GM19438 (cell line): ENCODE measurements around the gene SIRT1.
"Not testable (repeated sequence)": the region's sequence is repeated elsewhere in the genome, so short reads cannot be mapped to it uniquely, and the experiment has no call there.

ENCODE experiments used
- ATAC-seq: cut with Tn5 transposase; IDR thresholded peaks from one replicate; pipeline ENCODE4 v1.9.1; 2021; ENCODE audit warnings: low read depth; ENCODE audit not compliant: unreplicated experiment

SIRT1 gene

GRCh38 chr10:67943917-67944316 lies 59.5 kb downstream of the SIRT1 start:
- no peak for ATAC-seq

DNA sequence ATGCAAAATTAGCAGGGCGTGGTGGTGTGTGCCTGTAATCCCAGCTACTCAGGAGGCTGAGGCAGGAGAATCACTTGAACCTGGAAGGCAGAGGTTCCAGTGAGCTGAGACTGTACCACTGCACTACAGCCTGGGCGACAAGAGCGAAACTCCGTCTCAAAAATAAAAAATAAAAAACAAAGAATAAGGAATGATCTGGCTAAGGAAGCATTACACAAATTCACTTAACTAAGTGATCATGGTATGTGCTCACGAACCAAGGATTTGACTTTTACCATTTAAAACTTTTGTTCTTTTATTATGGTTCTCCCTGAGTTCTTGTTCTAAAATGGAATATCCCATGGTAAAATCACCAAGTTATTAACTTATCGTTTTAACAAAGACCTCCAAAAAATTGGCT lies 71.2 kb downstream of the SIRT1 start:
- no peak for ATAC-seq

- no peak for ATAC-seq
These were observed 75.5 kb downstream of the SIRT1 start for GRCh38 chr10:67959839-67960476.

DNA sequence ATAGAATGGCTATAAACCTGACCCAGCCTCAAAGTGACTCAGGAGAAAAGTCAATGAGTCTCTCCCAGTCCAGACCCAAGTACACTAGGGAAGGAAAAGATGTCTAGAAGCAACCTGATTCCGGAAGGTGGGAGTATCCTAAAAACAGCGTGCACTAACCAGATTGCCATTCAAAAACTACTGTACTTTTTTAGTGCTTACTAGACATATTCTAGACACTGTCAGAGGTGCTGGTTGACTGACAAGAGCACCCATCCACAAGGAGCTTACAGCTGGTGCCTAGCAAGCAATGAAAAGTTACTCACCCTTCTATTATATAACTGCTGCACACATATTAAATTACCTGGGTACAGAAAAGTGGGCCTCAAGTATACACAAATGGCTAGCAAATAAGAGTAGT lies 81.0 kb downstream of the SIRT1 start:
- no peak for ATAC-seq

DNA sequence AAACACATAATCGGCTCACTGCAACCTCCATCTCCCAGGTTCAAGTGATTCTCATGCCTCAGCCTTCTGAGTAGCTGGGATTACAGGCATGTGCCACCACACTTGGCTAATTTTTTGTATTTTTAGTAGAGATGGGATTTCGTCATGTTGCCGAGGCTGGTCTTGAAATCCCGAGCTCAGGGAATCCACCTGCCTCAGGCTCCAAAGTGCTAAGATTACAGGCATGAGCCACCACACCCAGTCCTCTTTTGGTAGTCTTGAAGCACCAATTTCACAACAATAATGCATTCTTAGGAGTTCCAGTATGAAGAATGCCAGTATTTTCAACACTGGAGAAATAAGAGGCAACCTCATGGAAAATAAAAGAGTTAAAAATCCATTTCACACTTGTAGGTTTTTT lies 81.6 kb downstream of the SIRT1 start:
- not testable (repeated sequence) for ATAC-seq
